SK-N-MC (cell line): ENCODE results near the gene ARID1B.
"Not testable (repeated sequence)": the region's sequence is repeated elsewhere in the genome, so short reads cannot be mapped to it uniquely, and the experiment has no call there.

ENCODE experiments used
- DNase-seq: peaks from one replicate; pipeline ENCODE4 v3.0.0-alpha.2; 2011; ENCODE audit warnings: low read depth, low spot score
- H3K27ac ChIP-seq: fragments of 200-600 bp; sonication (generic); 2 replicates; pipeline ENCODE4 v1.5.1; 2016; ENCODE audit warnings: mixed run types
- H3K36me3 ChIP-seq: fragments of 200-600 bp; sonication (generic); 2 replicates; pipeline ENCODE4 v1.6.1; 2017; ENCODE audit warnings: antibody characterized with exemption, low read length, mixed read lengths; ENCODE audit not compliant: insufficient read depth
- H3K4me3 ChIP-seq: fragments of 200-600 bp; sonication (generic); 2 replicates; pipeline ENCODE4 v1.5.1; 2016
- H3K9ac ChIP-seq: fragments of 200-600 bp; sonication (generic); 2 replicates; pipeline ENCODE4 v1.8.0; 2017; ENCODE audit warnings: mixed run types, mixed read lengths; ENCODE audit not compliant: insufficient read length
- H3K9me3 ChIP-seq: fragments of 200-600 bp; sonication (generic); 2 replicates; pipeline ENCODE4 v1.6.1; 2017; ENCODE audit warnings: low read depth, mild to moderate bottlenecking, antibody characterized with exemption, low read length, moderate library complexity, mixed read lengths
- EZH2 ChIP-seq: fragments of 200-600 bp; sonication (generic); IDR thresholded peaks from one replicate; pipeline ENCODE4 v1.6.1; 2017; ENCODE audit warnings: antibody characterized with exemption
- FOXP2 ChIP-seq: optimal IDR thresholded peaks from 2 replicates; pipeline ENCODE3; 2011; ENCODE audit warnings: mild to moderate bottlenecking, moderate library complexity; ENCODE audit not compliant: insufficient read depth; ENCODE audit errors: extremely low read length, control extremely low read depth
- POLR2AphosphoS5 ChIP-seq: IDR thresholded peaks from 2 replicates; pipeline ENCODE4 v1.6.1; 2012; ENCODE audit warnings: mild to moderate bottlenecking, low read depth, low read length, borderline replicate concordance

ARID1B gene

GRCh38 chr6:157143890-157144798 is 367.0 kb downstream of the ARID1B start:
- Histone ChIP-seq H3K27ac (peak overlapping the region; percentile 86), H3K36me3 (peaks cover 23% of the 10 kb centered on the region), H3K9me3 (no peaks in the 10 kb centered on the region), H3K4me3 (peak overlapping the region; percentile 40), H3K9ac (peak overlapping the region; percentile 16)
- TF ChIP-seq EZH2 (no peak), POLR2AphosphoS5 (no peak)
- DNase-seq, result peak; percentile 32

- H3K27ac ChIP-seq, result peak overlapping the region; percentile 86; the same call in 1 of the 2 replicates
- DNase-seq, result no peak
- H3K4me3 ChIP-seq, result no peak overlapping the region
- no peaks in the 10 kb centered on the region for H3K9me3 ChIP-seq
- H3K36me3 ChIP-seq, result peaks cover 30% of the 10 kb centered on the region
- TF ChIP-seq POLR2AphosphoS5 (no peak), FOXP2 (no peak), EZH2 (no peak)
- no peak overlapping the region for H3K9ac ChIP-seq
Measured at GRCh38 chr6:157144859-157145568, 367.8 kb downstream of the ARID1B start.

GRCh38 chr6:157145656-157146285 is 368.6 kb downstream of the ARID1B start:
- peaks cover 38% of the 10 kb centered on the region for H3K36me3 ChIP-seq

GRCh38 chr6:157147054-157148026 is 370.2 kb downstream of the ARID1B start:
- not testable (repeated sequence) for H3K9ac ChIP-seq, H3K9me3 ChIP-seq, DNase-seq, H3K27ac ChIP-seq, H3K4me3 ChIP-seq
- H3K36me3 ChIP-seq, result peaks cover 40% of the 10 kb centered on the region

More at GRCh38 chr6:157145656-157146285, 368.6 kb downstream of the ARID1B start:
- H3K27ac ChIP-seq, result peak overlapping the region; percentile 34
- H3K9ac ChIP-seq, result no peak overlapping the region
- no peak overlapping the region for H3K4me3 ChIP-seq
- no peak for DNase-seq
- no peaks in the 10 kb centered on the region for H3K9me3 ChIP-seq
- TF ChIP-seq FOXP2 (no peak), EZH2 (no peak), POLR2AphosphoS5 (no peak)

- DNase-seq, result no peak
- TF ChIP-seq EZH2 (no peak), FOXP2 (no peak), POLR2AphosphoS5 (no peak)
- Histone ChIP-seq H3K4me3 (no peak overlapping the region), H3K9me3 (no peaks in the 10 kb centered on the region), H3K27ac (0 out of 2 replicates have a peak overlapping the region, but pooled peaks have one; percentile 7), H3K36me3 (peaks cover 40% of the 10 kb centered on the region), H3K9ac (no peak overlapping the region)
Measured at GRCh38 chr6:157148391-157149323, 371.5 kb downstream of the ARID1B start.

GRCh38 chr6:157150076-157150475 is 372.9 kb downstream of the ARID1B start:
- no peak overlapping the region for H3K4me3 ChIP-seq
- no peak for TF ChIP-seq POLR2AphosphoS5
- TF ChIP-seq FOXP2, result no peak
- TF ChIP-seq EZH2, result no peak
- no peak overlapping the region for H3K27ac ChIP-seq
- H3K9ac ChIP-seq, result no peak overlapping the region
- DNase-seq, result no peak
- peaks cover 40% of the 10 kb centered on the region for H3K36me3 ChIP-seq
- no peaks in the 10 kb centered on the region for H3K9me3 ChIP-seq

- peaks cover 40% of the 10 kb centered on the region for H3K36me3 ChIP-seq
- H3K4me3 ChIP-seq, result no peak overlapping the region
- H3K9ac ChIP-seq, result no peak overlapping the region
- H3K9me3 ChIP-seq, result no peaks in the 10 kb centered on the region
- no peak for DNase-seq
- H3K27ac ChIP-seq, result no peak overlapping the region
- TF ChIP-seq POLR2AphosphoS5, result no peak
Measured at GRCh38 chr6:157151029-157151428, 373.9 kb downstream of the ARID1B start.
